ENCODE data around the gene KRT33A.
"Not testable (repeated sequence)": the region's sequence is repeated elsewhere in the genome, so short reads cannot be mapped to it uniquely, and the experiment has no call there.

Gene KRT33A

DNA sequence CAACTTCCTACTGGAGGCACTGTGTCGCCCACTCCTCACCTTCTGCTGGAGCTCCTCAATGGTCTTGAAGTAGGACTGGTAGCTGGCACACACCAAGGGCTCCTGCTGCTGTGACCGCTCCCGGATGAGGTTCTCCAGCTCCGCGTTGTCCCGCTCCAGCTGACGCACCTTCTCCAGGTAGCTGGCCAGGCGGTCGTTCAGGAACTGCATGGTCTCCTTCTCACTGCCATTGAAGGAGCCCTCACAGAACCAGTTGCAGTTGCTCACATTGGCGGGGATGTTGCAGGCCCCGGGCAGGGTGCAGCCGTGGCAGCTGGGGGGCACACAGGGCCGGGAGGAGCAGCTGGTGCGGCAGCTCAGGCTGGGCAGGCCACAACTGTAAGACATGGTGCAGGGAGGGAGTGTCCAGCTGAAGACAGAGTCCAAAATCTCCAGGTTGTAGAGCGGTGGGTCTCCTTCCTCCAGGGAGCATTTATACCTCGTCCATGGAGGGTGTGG is at the start of gene KRT33A:
Gene KRT33A (minus strand): TSS at position 448 of the 498 bp plus-strand sequence. CDS start 61 bp downstream, at position 387.
- not testable (repeated sequence) for DNase-seq

- no peak for DNase-seq
Observed at GRCh38 chr17:41396996-41397660, 46.5 kb upstream of the KRT33A start, which contains the start of gene KRT31. Gene KRT31 (minus strand): TSS chr17:41397608. CDS start chr17:41397539, 69 bp downstream.

DNA sequence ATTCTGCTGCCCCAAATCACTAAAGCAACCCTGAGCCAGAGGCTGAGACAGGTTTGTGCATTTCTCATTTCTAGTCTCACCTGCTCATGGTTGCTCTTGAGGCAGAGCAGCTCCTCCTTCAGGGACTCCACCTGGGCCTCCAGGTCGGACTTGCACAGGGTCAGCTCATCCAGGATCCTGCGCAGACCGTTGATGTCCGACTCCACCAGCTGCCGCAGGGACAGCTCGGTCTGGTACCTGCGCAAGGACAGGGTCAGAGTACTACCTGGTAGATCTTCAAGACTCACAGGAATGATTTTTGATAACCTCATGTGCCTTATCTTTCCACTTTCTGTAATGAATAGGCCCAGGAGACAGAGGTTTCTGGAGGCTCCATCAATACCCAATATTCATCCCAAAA is 45.7 kb upstream of the KRT33A start:
- DNase-seq = no peak

GRCh38 chr17:41395611-41396010 is 45.0 kb upstream of the KRT33A start:
- no peak for DNase-seq

DNA sequence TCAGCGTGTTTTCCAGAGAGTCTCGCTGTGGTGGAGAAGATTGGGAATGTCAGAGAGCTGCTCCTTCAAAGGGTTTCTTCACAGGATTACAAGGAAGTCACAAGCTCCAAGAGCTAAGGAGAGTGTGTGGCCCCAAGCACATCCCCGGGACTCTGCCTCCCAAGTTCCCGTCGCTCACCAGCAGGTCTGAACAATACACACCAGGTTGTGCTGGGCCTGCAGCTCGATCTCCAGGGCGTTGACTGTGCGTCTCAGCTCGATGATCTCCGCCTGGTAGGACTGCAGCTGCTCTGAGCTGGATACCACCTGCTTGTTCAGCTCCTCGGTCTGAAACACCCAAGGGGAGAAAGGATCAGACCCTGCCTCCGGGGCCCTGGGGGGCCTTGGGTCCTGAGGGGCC is 44.4 kb upstream of the KRT33A start:
- not testable (repeated sequence) for DNase-seq

DNA sequence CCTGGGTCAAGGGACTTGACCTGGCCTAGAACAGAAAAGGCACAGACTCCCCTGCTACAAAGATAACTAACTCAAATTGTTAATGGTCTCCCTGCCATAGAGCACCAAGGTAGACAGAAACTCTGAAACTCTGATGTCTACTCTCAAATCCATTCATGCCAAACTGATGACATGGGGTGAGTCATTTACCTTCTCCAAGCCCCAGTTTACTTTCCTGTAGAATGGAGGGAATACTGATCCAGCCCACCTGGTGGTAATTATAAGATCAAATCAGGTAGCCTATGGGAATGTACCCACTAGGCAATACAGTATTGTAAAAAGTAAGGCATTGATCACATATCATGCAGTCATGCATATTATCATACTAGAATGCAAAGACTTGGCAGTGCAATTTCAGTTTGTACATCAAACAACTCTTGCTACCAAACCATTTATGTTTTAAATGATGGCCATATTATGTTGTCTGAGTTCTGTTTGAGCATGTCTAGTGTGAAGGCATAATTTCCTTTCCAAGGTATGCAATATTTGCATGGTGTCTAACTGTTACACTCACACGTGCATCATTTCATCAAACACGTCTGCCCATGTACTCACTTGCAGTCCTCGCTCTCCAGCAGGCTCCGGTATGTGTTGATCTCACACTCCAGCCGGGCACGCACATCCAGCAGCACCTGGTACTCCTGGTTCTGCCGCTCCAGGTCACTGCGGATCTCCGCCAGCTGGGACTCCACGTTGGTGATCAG is 43.8 kb upstream of the KRT33A start:
- no peak for DNase-seq

- no peak for DNase-seq
Observed at GRCh38 chr17:41393826-41394225, 43.2 kb upstream of the KRT33A start.

DNA sequence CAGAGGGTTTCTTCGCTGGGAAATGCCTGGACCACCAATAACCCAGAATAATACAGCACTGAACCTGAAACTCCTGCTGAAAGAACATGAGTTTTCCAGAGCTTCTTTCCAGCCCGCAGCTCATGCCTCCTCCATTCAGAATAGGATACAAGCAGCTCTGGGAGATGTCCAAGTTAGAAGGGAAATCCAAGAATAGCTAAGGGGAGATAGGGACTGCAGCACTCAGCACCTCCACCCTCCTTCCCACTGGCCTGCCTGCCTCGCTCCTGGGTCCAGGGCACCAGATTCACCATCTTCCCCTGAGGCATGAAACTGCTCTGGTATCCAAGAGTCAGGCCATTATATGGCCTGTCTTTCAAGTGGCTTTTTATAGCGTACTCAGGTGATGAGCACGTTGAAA is 42.7 kb upstream of the KRT33A start:
- no peak for DNase-seq

DNA sequence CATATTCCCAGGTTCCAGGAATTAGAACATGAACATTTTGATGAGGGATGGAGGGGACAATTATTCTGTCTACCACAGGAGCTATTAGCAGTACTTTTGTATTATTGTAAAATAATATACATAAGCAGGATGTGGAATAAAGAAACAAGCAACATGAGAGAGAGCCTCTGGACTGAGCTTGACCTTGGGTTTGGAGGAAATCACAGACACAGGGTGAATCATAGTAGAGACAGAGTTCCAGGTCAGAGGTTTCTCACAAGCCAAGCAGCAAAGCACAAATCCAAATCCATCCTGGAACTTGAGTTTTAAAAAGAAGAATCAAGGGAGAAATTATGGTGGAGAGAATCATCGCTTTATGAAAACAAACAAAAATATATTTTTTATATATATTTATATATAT is 41.6 kb upstream of the KRT33A start:
- no peak for DNase-seq

GRCh38 chr17:41391535-41391934 is 40.9 kb upstream of the KRT33A start:
- DNase-seq = no peak

DNA sequence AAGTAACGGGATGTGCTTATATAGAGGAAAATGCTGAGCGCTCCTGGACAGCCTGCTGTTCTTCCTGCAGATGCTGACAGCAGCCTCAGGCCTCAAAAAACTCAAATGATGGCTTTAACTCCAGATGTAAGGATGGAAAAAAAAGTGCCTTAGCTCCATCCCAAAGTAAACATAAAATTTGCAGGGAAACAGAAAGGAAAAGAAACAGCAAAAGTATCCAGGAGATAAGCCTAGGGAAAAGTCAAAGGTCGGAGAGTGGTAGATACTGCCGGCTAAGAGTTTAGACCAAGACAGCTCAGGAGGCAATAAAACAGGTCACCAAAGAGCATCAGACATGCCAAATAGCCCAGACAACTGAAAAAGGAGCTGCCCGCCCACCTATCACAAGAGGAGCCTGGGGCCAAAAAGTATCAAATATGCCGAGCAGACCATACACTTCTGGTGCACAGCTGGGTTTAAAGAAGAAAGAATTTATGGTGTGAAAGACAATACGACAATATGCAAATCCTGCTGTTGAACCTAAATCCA is 39.8 kb upstream of the KRT33A start:
- no peak for DNase-seq

DNA sequence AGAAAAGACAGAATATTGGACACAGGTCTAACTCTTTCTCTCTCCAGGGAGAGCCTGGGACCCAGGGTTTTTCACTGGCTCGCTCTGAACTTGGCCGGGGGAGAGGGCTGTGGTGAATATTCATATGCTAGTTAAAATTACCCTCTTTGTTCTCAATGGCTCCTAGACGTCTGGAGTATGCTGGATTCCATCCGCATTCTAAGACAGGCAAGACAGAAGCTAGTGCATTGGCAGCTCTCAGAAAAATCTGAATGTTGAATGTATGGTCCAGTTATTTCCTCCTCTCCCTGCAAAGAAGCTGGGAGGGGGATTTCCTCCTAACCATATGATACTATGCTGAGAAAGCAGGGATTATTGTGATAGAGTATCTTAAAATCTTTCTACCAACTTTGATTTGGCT is 37.0 kb upstream of the KRT33A start:
- DNase-seq = no peak

DNA sequence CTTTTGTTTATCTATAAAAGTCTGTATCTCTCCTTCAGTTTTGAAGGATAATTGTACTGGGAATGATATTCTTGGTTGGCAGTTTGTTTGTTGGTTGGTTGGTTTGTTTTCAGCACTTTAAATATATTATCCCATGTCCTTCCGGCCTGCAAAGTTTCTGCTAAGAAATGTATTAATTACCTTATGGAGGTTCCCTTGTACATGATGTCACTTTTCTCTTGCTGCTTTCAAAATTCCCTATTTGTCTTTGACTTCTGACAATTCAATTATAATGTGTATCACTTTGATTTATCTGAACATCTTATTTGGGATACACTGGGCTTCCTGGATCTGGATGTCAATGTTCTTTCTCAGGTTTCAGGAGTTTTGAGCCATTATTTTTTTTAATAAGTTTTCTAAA is 35.6 kb upstream of the KRT33A start:
- no peak for DNase-seq

- DNase-seq = no peak
Observed at GRCh38 chr17:41383690-41384089, 33.1 kb upstream of the KRT33A start.

GRCh38 chr17:41382394-41382793 is 31.8 kb upstream of the KRT33A start:
- no peak for DNase-seq

- not testable (repeated sequence) for DNase-seq
Observed at GRCh38 chr17:41381943-41382342, 31.3 kb upstream of the KRT33A start, which contains the start of gene KRT34. Gene KRT34 (minus strand): TSS chr17:41382306. CDS start chr17:41382246, 60 bp downstream.

- DNase-seq = not testable (repeated sequence)
Observed at GRCh38 chr17:41380091-41380490, 29.5 kb upstream of the KRT33A start.

DNA sequence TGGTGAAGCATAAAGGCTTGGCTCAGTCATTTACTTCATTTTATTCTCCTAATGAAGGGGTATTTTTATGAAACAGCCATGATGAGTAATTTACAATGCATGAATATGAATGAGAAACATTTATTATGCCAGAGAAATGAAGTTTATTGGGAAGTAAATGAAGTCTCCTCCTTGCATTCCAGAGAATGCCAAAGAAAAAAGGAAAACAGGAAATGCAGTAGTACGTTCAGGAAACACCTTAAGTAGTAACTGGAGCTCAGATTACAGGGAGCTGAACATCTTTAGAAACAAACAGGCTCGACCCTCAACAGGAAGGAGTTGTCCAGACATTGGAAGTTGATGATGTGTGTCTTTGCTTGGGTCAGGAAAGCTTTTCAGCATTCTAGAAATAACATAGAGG is 26.9 kb upstream of the KRT33A start:
- DNase-seq = no peak

GRCh38 chr17:41369713-41370112 is 19.1 kb upstream of the KRT33A start, which contains the start of gene KRT33B:
Gene KRT33B (minus strand): TSS chr17:41369813. CDS start chr17:41369750, 63 bp downstream.
- no peak for DNase-seq

- no peak for DNase-seq
Observed at GRCh38 chr17:41369023-41369422, 18.4 kb upstream of the KRT33A start.

DNA sequence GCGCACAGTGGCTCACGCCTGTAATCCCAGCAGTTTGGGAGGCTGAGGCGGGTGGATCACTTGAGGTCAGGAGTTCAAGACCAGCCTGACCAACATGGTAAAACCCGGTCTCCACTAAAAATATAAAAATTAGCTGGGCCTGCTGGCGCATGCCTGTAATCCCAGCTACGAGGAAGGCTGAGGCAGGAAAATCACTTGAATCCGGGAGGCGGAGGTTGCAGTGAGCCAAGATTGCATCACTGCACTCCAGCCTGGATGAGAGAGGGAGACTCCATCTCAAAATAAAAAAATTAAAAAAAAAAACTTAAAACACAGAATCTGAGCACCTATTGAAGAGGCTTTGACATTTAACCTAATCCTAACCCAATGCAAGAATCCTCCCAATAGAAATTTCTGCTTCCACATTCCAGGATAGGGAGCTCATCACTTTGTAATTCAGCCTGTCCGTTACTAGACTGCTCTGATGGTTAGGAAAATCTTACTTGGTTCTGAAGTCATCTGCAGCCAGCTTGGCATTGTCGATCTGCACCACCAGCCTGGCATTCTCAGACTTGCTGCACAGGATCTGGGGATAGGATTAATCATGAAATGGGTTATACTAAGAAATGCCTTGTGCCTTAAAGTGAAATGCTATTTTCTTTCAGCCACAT is 16.9 kb upstream of the KRT33A start:
- DNase-seq = no peak

GRCh38 chr17:41366070-41366469 is 15.4 kb upstream of the KRT33A start:
- no peak for DNase-seq

- DNase-seq = no peak
Observed at GRCh38 chr17:41363881-41364280, 13.3 kb upstream of the KRT33A start.

Data from activated CD4-positive, alpha-beta T cell treated with anti-CD3 and anti-CD28 coated beads for 1 hour (primary cell).